GM13977 (cell line): ENCODE data around the gene PKLR.

Source experiments
- DNase-seq: peaks from one replicate; pipeline ENCODE4 v3.0.0; 2012; ENCODE audit warnings: low spot score
- CTCF ChIP-seq: IDR thresholded peaks from 2 replicates; pipeline ENCODE4 v1.5.1; 2012; ENCODE audit warnings: mild to moderate bottlenecking, control low read depth; ENCODE audit not compliant: insufficient read depth; ENCODE audit errors: extremely low read depth, missing control alignments
- in situ Hi-C: fragments of 300-500 bp; cut with MboI; formaldehyde crosslinking; loops from one replicate; pipeline ENCODE4 v1.12.0; 2022; ENCODE audit warnings: low sequenced_read_pairs, low pct_unique_long_range_greater_than_20kb, mixed read lengths, inconsistent platforms; ENCODE audit not compliant: unreplicated experiment

Gene PKLR

GRCh38 chr1:155326631-155327037 is 25.4 kb upstream of the PKLR start:
- in situ Hi-C loops = no loop called here
- TF ChIP-seq CTCF = no peak
- no peak for DNase-seq

GRCh38 chr1:155326020-155326526 is 24.8 kb upstream of the PKLR start:
- no peak for TF ChIP-seq CTCF
- in situ Hi-C loops = no loop called here
- no peak for DNase-seq

GRCh38 chr1:155325603-155325893 is 24.3 kb upstream of the PKLR start:
- in situ Hi-C loops = no loop called here
- TF ChIP-seq CTCF = no peak
- DNase-seq = no peak

- TF ChIP-seq CTCF = peak; percentile 52
- in situ Hi-C loops = no loop called here
- DNase-seq = peak; percentile 64
Measured at GRCh38 chr1:155324717-155325602, 23.7 kb upstream of the PKLR start.

- TF ChIP-seq CTCF = no peak
- peak; percentile 97 for DNase-seq
- in situ Hi-C loops = no loop called here
Measured at GRCh38 chr1:155324037-155324716, 22.9 kb upstream of the PKLR start.

GRCh38 chr1:155323729-155324036 is 22.4 kb upstream of the PKLR start:
- peak; percentile 93 for DNase-seq
- in situ Hi-C loops = no loop called here
- TF ChIP-seq CTCF = no peak
